GM23338 (cell line): ENCODE data around the gene SVIL.

ENCODE experiments used
- CREB1 ChIP-seq: fragments of 250-450 bp; sonication (Bioruptor Pico); IDR thresholded peaks from 2 replicates; pipeline ENCODE4 v1.5.0; 2020; ENCODE audit warnings: low read depth, mild to moderate bottlenecking, moderate library complexity
- ETS1 ChIP-seq: IDR thresholded peaks from 2 replicates; pipeline ENCODE4 v1.6.1; 2016; ENCODE audit warnings: antibody characterized with exemption
- EZH2 ChIP-seq: fragments of 200-600 bp; sonication (generic); IDR thresholded peaks from one replicate; pipeline ENCODE4 v1.8.0; 2017; ENCODE audit warnings: antibody characterized with exemption, mild to moderate bottlenecking, low read depth; ENCODE audit not compliant: unreplicated experiment
- EZH2phosphoT487 ChIP-seq: fragments of 200-600 bp; sonication (generic); IDR thresholded peaks from one replicate; pipeline ENCODE4 v1.8.1; 2018; ENCODE audit warnings: antibody characterized with exemption; ENCODE audit not compliant: unreplicated experiment
- JUNB ChIP-seq: IDR thresholded peaks from one replicate; pipeline ENCODE4 v1.6.1; 2016; ENCODE audit warnings: antibody characterized with exemption; ENCODE audit not compliant: unreplicated experiment
- POLR2AphosphoS5 ChIP-seq: IDR thresholded peaks from 2 replicates; pipeline ENCODE4 v1.6.1; 2016; ENCODE audit warnings: antibody characterized with exemption, low read depth
- STAT1 ChIP-seq: IDR thresholded peaks from one replicate; pipeline ENCODE4 v1.6.1; 2016; ENCODE audit warnings: antibody characterized with exemption; ENCODE audit not compliant: unreplicated experiment
- ZNF114 ChIP-seq: fragments of 250-450 bp; sonication (Bioruptor Pico); IDR thresholded peaks from 2 replicates; pipeline ENCODE4 v1.5.0; 2020; ENCODE audit warnings: mild to moderate bottlenecking, moderate library complexity
- ZNF331 ChIP-seq: fragments of 250-450 bp; sonication (Bioruptor Pico); IDR thresholded peaks from 2 replicates; pipeline ENCODE4 v1.5.0; 2020; ENCODE audit warnings: low read depth, mild to moderate bottlenecking, moderate library complexity
- TF ChIP-seq, protein P1 (sequence below), 2 experiments: fragments of 200-600 bp in 1 of 2; sonication (generic) in 1 of 2; conservative IDR thresholded peaks; 2 replicates each; pipeline versions ENCODE4 v1.5.1 to v1.6.1; 2016 to 2017; ENCODE audit warnings: antibody characterized with exemption in 2 of 2, low read depth in 2 of 2, mild to moderate bottlenecking in 2 of 2, moderate library complexity in 1 of 2
- TF ChIP-seq, protein P2 (sequence below): IDR thresholded peaks from one replicate; pipeline ENCODE4 v1.6.1; 2018; ENCODE audit warnings: antibody characterized with exemption; ENCODE audit not compliant: unreplicated experiment
- TF ChIP-seq, protein P3 (sequence below): fragments of 250-450 bp; sonication (Bioruptor Pico); IDR thresholded peaks from 2 replicates; pipeline ENCODE4 v1.5.0; 2020; ENCODE audit warnings: mild to moderate bottlenecking, moderate library complexity

GRCh38 chr10:29420744-29421143, 214.0 kb downstream of the SVIL start:
- TF ChIP-seq, protein P1, sequence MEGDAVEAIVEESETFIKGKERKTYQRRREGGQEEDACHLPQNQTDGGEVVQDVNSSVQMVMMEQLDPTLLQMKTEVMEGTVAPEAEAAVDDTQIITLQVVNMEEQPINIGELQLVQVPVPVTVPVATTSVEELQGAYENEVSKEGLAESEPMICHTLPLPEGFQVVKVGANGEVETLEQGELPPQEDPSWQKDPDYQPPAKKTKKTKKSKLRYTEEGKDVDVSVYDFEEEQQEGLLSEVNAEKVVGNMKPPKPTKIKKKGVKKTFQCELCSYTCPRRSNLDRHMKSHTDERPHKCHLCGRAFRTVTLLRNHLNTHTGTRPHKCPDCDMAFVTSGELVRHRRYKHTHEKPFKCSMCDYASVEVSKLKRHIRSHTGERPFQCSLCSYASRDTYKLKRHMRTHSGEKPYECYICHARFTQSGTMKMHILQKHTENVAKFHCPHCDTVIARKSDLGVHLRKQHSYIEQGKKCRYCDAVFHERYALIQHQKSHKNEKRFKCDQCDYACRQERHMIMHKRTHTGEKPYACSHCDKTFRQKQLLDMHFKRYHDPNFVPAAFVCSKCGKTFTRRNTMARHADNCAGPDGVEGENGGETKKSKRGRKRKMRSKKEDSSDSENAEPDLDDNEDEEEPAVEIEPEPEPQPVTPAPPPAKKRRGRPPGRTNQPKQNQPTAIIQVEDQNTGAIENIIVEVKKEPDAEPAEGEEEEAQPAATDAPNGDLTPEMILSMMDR (conservative IDR thresholded peaks at IDR 0.05; ENCODE audit: low read depth in 2 of 2) = no peak
- TF ChIP-seq, protein P2, sequence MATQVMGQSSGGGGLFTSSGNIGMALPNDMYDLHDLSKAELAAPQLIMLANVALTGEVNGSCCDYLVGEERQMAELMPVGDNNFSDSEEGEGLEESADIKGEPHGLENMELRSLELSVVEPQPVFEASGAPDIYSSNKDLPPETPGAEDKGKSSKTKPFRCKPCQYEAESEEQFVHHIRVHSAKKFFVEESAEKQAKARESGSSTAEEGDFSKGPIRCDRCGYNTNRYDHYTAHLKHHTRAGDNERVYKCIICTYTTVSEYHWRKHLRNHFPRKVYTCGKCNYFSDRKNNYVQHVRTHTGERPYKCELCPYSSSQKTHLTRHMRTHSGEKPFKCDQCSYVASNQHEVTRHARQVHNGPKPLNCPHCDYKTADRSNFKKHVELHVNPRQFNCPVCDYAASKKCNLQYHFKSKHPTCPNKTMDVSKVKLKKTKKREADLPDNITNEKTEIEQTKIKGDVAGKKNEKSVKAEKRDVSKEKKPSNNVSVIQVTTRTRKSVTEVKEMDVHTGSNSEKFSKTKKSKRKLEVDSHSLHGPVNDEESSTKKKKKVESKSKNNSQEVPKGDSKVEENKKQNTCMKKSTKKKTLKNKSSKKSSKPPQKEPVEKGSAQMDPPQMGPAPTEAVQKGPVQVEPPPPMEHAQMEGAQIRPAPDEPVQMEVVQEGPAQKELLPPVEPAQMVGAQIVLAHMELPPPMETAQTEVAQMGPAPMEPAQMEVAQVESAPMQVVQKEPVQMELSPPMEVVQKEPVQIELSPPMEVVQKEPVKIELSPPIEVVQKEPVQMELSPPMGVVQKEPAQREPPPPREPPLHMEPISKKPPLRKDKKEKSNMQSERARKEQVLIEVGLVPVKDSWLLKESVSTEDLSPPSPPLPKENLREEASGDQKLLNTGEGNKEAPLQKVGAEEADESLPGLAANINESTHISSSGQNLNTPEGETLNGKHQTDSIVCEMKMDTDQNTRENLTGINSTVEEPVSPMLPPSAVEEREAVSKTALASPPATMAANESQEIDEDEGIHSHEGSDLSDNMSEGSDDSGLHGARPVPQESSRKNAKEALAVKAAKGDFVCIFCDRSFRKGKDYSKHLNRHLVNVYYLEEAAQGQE = no peak
- TF ChIP-seq CREB1 (CRISPR knock-in tag) (no peak), ZNF114 (no peak), ETS1 (no peak), EZH2phosphoT487 (no peak), ZNF331 (CRISPR knock-in tag) (no peak), STAT1 (no peak), POLR2AphosphoS5 (no peak), EZH2 (no peak), JUNB (no peak)
- TF ChIP-seq, protein P3, sequence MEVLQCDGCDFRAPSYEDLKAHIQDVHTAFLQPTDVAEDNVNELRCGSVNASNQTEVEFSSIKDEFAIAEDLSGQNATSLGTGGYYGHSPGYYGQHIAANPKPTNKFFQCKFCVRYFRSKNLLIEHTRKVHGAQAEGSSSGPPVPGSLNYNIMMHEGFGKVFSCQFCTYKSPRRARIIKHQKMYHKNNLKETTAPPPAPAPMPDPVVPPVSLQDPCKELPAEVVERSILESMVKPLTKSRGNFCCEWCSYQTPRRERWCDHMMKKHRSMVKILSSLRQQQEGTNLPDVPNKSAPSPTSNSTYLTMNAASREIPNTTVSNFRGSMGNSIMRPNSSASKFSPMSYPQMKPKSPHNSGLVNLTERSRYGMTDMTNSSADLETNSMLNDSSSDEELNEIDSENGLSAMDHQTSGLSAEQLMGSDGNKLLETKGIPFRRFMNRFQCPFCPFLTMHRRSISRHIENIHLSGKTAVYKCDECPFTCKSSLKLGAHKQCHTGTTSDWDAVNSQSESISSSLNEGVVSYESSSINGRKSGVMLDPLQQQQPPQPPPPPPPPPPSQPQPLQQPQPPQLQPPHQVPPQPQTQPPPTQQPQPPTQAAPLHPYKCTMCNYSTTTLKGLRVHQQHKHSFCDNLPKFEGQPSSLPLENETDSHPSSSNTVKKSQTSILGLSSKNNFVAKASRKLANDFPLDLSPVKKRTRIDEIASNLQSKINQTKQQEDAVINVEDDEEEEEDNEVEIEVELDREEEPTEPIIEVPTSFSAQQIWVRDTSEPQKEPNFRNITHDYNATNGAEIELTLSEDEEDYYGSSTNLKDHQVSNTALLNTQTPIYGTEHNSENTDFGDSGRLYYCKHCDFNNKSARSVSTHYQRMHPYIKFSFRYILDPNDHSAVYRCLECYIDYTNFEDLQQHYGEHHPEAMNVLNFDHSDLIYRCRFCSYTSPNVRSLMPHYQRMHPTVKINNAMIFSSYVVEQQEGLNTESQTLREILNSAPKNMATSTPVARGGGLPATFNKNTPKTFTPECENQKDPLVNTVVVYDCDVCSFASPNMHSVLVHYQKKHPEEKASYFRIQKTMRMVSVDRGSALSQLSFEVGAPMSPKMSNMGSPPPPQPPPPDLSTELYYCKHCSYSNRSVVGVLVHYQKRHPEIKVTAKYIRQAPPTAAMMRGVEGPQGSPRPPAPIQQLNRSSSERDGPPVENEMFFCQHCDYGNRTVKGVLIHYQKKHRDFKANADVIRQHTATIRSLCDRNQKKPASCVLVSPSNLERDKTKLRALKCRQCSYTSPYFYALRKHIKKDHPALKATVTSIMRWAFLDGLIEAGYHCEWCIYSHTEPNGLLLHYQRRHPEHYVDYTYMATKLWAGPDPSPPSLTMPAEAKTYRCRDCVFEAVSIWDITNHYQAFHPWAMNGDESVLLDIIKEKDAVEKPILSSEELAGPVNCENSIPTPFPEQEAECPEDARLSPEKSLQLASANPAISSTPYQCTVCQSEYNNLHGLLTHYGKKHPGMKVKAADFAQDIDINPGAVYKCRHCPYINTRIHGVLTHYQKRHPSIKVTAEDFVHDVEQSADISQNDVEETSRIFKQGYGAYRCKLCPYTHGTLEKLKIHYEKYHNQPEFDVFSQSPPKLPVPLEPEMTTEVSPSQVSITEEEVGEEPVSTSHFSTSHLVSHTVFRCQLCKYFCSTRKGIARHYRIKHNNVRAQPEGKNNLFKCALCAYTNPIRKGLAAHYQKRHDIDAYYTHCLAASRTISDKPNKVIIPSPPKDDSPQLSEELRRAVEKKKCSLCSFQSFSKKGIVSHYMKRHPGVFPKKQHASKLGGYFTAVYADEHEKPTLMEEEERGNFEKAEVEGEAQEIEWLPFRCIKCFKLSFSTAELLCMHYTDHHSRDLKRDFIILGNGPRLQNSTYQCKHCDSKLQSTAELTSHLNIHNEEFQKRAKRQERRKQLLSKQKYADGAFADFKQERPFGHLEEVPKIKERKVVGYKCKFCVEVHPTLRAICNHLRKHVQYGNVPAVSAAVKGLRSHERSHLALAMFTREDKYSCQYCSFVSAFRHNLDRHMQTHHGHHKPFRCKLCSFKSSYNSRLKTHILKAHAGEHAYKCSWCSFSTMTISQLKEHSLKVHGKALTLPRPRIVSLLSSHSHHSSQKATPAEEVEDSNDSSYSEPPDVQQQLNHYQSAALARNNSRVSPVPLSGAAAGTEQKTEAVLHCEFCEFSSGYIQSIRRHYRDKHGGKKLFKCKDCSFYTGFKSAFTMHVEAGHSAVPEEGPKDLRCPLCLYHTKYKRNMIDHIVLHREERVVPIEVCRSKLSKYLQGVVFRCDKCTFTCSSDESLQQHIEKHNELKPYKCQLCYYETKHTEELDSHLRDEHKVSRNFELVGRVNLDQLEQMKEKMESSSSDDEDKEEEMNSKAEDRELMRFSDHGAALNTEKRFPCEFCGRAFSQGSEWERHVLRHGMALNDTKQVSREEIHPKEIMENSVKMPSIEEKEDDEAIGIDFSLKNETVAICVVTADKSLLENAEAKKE (CRISPR knock-in tag) = no peak
